ENCODE results near the gene RCN1.

DNA sequence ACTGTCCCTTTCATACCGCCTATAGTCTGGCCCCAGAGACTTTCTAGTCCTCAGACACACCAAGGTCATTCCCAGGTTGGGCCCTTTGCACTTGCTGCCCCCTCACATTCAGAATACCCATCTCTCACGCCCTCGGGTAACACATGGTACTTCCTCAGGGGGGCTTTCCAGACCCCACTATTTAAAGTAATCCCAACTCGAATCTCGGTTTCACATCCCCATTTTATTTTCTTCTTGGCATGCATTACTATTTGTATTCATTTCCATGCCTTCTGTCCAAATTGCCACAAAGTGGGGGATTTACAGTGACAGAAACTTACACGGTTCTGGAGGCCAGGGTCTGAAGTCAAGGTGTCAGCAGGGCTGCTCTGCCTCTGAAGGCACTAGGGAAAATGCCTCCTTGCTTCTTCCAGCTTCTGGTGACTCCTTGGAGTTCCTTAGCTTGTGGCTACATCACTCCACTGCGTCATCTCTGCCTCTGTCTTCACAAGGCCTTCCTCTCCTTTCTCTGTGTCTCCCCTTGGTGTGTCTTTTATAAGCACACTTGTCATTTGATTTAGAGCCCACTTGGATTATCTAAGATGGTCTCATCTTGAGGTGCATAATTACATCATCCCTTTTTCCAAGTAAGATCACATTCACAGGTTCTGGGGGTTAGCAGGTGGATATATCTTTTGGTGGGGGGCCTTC is 15.1 kb downstream of the RCN1 start:
- no peak for TF ChIP-seq EZH2 (IDR thresholded peaks at IDR 0.05; ENCODE audit: low read depth, unreplicated experiment)
- TF ChIP-seq, protein P1, sequence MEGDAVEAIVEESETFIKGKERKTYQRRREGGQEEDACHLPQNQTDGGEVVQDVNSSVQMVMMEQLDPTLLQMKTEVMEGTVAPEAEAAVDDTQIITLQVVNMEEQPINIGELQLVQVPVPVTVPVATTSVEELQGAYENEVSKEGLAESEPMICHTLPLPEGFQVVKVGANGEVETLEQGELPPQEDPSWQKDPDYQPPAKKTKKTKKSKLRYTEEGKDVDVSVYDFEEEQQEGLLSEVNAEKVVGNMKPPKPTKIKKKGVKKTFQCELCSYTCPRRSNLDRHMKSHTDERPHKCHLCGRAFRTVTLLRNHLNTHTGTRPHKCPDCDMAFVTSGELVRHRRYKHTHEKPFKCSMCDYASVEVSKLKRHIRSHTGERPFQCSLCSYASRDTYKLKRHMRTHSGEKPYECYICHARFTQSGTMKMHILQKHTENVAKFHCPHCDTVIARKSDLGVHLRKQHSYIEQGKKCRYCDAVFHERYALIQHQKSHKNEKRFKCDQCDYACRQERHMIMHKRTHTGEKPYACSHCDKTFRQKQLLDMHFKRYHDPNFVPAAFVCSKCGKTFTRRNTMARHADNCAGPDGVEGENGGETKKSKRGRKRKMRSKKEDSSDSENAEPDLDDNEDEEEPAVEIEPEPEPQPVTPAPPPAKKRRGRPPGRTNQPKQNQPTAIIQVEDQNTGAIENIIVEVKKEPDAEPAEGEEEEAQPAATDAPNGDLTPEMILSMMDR (conservative IDR thresholded peaks at IDR 0.05; ENCODE audit: low read depth in 2 of 2), result no peak
- TF ChIP-seq POLR2AphosphoS5 (IDR thresholded peaks at IDR 0.05; ENCODE audit: low read depth), result peak; percentile 18; the same call in 1 of the 2 replicates
- no peak for TF ChIP-seq CREB1 (CRISPR knock-in tag; IDR thresholded peaks at IDR 0.05; ENCODE audit: low read depth)
- no peak for TF ChIP-seq EZH2phosphoT487 (IDR thresholded peaks at IDR 0.05; ENCODE audit: unreplicated experiment)
- TF ChIP-seq JUNB (IDR thresholded peaks at IDR 0.05; ENCODE audit: unreplicated experiment), result no peak
- no peak for TF ChIP-seq ZNF114 (CRISPR knock-in tag; IDR thresholded peaks at IDR 0.05)
- TF ChIP-seq, protein P2, sequence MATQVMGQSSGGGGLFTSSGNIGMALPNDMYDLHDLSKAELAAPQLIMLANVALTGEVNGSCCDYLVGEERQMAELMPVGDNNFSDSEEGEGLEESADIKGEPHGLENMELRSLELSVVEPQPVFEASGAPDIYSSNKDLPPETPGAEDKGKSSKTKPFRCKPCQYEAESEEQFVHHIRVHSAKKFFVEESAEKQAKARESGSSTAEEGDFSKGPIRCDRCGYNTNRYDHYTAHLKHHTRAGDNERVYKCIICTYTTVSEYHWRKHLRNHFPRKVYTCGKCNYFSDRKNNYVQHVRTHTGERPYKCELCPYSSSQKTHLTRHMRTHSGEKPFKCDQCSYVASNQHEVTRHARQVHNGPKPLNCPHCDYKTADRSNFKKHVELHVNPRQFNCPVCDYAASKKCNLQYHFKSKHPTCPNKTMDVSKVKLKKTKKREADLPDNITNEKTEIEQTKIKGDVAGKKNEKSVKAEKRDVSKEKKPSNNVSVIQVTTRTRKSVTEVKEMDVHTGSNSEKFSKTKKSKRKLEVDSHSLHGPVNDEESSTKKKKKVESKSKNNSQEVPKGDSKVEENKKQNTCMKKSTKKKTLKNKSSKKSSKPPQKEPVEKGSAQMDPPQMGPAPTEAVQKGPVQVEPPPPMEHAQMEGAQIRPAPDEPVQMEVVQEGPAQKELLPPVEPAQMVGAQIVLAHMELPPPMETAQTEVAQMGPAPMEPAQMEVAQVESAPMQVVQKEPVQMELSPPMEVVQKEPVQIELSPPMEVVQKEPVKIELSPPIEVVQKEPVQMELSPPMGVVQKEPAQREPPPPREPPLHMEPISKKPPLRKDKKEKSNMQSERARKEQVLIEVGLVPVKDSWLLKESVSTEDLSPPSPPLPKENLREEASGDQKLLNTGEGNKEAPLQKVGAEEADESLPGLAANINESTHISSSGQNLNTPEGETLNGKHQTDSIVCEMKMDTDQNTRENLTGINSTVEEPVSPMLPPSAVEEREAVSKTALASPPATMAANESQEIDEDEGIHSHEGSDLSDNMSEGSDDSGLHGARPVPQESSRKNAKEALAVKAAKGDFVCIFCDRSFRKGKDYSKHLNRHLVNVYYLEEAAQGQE (IDR thresholded peaks at IDR 0.05; ENCODE audit: unreplicated experiment), result no peak
- no peak for TF ChIP-seq ETS1 (IDR thresholded peaks at IDR 0.05)
- no peak for TF ChIP-seq ZNF331 (CRISPR knock-in tag; IDR thresholded peaks at IDR 0.05; ENCODE audit: low read depth)
- TF ChIP-seq NANOG (IDR thresholded peaks at IDR 0.05; ENCODE audit: borderline replicate concordance), result no peak
